Fibroblast of the aortic adventitia (primary cell): Measurements from ENCODE around the gene RALB. TPM values are rescaled to one million over a fixed set of nuclear protein-coding genes. Genes with fewer than 3 reads are reported as not detected.
"Not testable (repeated sequence)": the region's sequence is repeated elsewhere in the genome, so short reads cannot be mapped to it uniquely, and the experiment has no call there.

ENCODE experiments used
- DNase-seq: peaks from one replicate; pipeline ENCODE4 v3.0.0-alpha.2; 2010; ENCODE audit warnings: low read depth
- H3K4me3 ChIP-seq: 2 replicates; pipeline ENCODE4 v1.5.1; 2011; ENCODE audit warnings: low read depth, mild to moderate bottlenecking, control low read depth, low read length, moderate library complexity
- total RNA-seq: library from RNA; depleted of rRNA; stranded (reverse); fragments of >200 nt; gene quantifications from 2 replicates; pipeline ENCODE4 v1.2.3, GENCODE V29; 2012; ENCODE audit warnings: low replicate concordance
- TF ChIP-seq, protein P1 (sequence below): IDR thresholded peaks from 2 replicates; pipeline ENCODE4 v1.5.1; 2011; ENCODE audit warnings: mild to moderate bottlenecking, low read length, control low read depth, inconsistent platforms; ENCODE audit not compliant: insufficient read depth

The RALB gene
- total RNA-seq, 1 donor = 73.7 TPM

DNA sequence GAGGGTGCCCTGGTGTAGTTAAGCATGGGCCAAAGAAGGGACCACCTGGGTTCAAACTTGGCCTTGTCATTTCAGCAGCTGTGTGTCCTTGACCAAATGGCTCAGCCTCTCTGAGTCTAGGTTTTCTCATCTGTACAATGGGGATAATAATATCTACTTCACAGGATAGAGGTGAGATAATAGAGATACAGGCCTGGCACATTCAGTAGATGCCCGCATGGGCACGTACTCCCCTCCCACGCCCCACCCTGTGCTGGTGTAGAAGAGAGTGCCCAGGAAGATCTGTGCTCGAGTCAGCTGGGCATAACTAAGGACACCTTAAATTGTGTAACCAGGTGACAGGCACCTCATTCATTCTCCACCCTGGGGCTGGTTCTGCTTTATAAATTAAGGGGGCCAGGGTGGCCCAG is 21.1 kb upstream of the RALB start:
- no peak for DNase-seq
- no peak overlapping the region for H3K4me3 ChIP-seq
- TF ChIP-seq, protein P1, sequence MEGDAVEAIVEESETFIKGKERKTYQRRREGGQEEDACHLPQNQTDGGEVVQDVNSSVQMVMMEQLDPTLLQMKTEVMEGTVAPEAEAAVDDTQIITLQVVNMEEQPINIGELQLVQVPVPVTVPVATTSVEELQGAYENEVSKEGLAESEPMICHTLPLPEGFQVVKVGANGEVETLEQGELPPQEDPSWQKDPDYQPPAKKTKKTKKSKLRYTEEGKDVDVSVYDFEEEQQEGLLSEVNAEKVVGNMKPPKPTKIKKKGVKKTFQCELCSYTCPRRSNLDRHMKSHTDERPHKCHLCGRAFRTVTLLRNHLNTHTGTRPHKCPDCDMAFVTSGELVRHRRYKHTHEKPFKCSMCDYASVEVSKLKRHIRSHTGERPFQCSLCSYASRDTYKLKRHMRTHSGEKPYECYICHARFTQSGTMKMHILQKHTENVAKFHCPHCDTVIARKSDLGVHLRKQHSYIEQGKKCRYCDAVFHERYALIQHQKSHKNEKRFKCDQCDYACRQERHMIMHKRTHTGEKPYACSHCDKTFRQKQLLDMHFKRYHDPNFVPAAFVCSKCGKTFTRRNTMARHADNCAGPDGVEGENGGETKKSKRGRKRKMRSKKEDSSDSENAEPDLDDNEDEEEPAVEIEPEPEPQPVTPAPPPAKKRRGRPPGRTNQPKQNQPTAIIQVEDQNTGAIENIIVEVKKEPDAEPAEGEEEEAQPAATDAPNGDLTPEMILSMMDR = no peak

DNA sequence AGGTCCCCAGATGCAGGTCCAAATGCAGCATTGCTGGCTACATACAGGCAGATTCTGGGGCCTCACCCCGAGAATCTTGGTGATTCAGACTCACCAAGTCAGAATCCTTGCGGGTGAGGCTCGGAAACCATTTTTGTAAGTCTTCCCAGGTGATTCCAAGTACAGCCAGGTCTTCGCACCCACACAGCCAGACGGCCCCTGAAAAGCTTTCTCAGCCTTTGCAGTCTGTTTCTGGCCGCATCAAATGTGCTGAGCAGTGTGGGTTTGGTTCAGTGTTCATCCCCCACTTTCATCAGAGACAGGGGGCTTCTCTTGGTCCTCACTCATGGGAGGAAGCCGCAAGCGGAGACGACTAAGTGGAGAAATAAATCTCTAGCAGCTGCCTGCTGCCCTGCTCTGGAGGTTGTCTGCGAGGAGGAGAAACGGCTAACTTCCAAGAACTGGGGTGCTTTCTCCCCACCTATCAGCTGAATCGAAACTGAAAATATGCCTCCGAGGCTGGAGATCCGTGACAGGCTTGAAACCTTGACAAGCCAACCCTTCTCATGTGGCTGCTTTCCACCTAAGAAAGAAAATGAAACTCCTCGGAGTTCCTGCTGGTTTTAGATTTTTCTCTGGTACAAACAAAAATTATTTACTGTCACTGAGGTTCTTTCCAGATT is 20.5 kb upstream of the RALB start:
- TF ChIP-seq, protein P1 = no peak
- peak overlapping the region; percentile 63 for H3K4me3 ChIP-seq
- peak; percentile 68 for DNase-seq

DNA sequence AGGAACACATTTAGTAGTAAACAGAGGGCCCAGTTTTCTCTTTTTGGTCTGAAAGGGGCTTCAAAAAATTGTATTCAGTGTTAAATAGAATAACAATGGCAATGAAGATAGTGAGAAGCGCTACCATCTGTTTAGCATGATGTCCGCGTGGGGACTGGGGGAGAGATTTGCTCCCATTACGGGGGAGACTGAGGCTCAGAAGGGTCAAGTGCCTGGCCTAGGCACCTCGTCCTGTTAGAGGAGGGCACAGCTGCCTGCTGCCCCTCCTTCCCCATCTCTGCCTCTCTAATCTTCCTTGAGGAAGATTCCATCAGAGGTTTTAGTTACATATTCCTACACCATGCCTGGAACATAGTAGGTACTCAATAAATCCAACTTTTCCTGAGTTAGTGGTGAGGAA is 19.4 kb upstream of the RALB start:
- TF ChIP-seq, protein P1 = no peak
- no peak overlapping the region for H3K4me3 ChIP-seq
- no peak for DNase-seq

DNA sequence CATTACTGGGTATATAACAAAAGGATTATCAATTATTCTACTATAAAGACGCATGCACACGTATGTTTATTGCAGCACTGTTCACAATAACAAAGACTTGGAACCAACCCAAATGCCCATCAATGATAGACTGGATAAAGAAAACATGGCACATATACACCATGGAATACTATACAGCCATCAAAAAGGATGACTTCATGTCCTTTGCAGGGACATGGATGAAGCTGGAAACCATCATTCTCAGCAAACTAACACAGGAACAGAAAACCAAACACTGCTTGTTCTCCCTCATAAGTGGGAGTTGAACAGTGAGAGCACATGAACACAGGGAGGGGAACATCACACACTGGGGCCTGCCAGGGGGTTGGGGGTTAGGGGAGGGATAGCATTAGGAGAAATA is 17.5 kb upstream of the RALB start:
- H3K4me3 ChIP-seq, DNase-seq: not testable (repeated sequence)

DNA sequence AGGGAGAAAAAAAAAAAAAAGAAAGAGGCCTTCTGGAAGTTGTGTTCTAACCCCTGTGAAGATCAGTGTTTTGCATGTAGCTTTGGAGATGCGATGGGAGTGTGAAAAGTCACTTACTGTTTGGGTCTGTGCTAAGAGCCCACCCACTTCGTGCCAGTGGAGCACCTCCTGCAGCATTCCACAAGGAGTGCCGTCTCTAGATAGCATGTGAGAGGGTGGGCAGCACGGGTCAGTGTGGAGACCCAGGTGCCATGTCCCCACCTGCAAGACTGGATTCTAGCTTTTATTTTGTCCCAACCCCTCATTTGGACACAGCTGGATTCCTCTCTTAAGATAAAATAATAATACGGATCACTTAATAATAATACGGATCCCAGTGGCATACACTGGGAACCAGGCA is 17.0 kb upstream of the RALB start:
- TF ChIP-seq, protein P1 = no peak
- no peak for DNase-seq

DNA sequence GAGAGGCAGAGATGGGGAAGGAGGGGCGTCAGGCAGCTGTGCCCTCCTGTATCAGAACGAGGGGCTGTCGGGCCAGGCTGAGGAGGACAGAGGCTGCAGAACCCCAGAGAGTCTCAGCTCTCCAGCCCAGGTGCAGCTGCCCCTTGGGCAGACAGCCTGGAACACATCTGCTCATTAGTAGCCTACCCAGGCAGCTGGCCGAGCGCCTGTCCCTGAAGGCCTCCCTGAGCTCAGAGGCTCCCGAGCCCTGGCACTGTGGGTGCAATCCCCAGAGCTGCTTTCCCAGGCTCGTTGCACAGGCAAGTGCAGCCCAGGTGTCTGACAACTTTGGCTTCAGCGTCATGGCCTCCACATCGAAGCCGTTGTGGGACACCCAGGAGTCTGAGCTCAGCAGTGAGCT is 16.3 kb upstream of the RALB start:
- TF ChIP-seq, protein P1 = no peak
- no peak overlapping the region for H3K4me3 ChIP-seq
- no peak for DNase-seq

More for the DNA sequence above, 17.0 kb upstream of the RALB start:
- H3K4me3 ChIP-seq = no peak overlapping the region

DNA sequence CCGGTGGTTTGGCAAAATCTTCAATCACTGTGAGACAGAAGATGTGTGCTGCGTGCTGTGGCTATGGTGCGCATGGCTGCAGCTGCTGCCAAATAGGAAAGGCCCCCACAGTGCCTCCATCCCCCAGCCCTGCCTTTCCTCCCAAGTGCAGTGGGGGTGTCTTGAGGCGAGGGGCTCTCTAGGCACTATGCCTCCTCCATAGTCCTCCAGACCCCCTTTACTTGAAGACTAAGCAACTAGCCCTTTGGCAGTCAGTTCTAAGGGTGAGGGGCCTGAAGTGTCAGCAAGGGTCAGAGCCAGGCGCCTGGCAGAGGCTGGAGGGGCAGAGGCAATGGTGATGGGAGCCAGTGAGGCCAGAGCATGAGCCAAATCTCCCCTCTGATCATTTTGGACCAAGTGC is 15.9 kb upstream of the RALB start:
- DNase-seq = no peak
- no peak overlapping the region for H3K4me3 ChIP-seq
- TF ChIP-seq, protein P1 = no peak
